MCF 10A (cell line): ENCODE measurements around the gene QPCT. TPM values are rescaled to one million over a fixed set of nuclear protein-coding genes. Genes with fewer than 3 reads are reported as not detected.

Experiments
- BruUV-seq: library from RNA; stranded (reverse); fragments of 400-500 nt; replicated peaks from 2 replicates; lab custom pipeline; 2021; lab: Mats Ljungman, UMichigan
- CTCF ChIA-PET: fragments of 300-600 bp; sonication (Branson Sonifier 250); formaldehyde crosslinking; extraction: SDS; loops from one replicate; lab custom pipeline; 2021; ENCODE audit warnings: antibody characterized with exemption, inconsistent platforms; lab: Yijun Ruan, JAX
- POLR2A ChIA-PET: fragments of 300-600, 350-650 bp; sonication (Branson Sonifier 250); formaldehyde crosslinking; extraction: SDS; loops from one replicate; lab custom pipeline; 2020; ENCODE audit warnings: antibody characterized with exemption, inconsistent platforms; lab: Yijun Ruan, JAX
- DNase-seq: peaks from one replicate; pipeline ENCODE4 v3.0.0-alpha.2; 2018; ENCODE audit not compliant: unreplicated experiment
- H3K27ac Mint-ChIP-seq: one replicate; pipeline ENCODE4 v1.8.0; 2022; ENCODE audit warnings: mild to moderate bottlenecking, low read depth, mixed read lengths; ENCODE audit not compliant: unreplicated experiment
- H3K27me3 Mint-ChIP-seq: one replicate; pipeline ENCODE4 v1.8.0; 2022; ENCODE audit warnings: mixed read lengths; ENCODE audit not compliant: insufficient read depth, unreplicated experiment
- H3K36me3 Mint-ChIP-seq: one replicate; pipeline ENCODE4 v1.8.0; 2022; ENCODE audit warnings: mild to moderate bottlenecking, moderate library complexity, mixed read lengths; ENCODE audit not compliant: insufficient read depth, unreplicated experiment
- H3K4me1 Mint-ChIP-seq: one replicate; pipeline ENCODE4 v1.8.0; 2022; ENCODE audit warnings: mixed read lengths; ENCODE audit not compliant: insufficient read depth, unreplicated experiment
- H3K4me3 Mint-ChIP-seq: one replicate; pipeline ENCODE4 v1.8.0; 2022; ENCODE audit warnings: mild to moderate bottlenecking, moderate library complexity, mixed read lengths; ENCODE audit not compliant: unreplicated experiment
- H3K9me3 Mint-ChIP-seq: one replicate; pipeline ENCODE4 v1.8.0; 2022; ENCODE audit warnings: mixed read lengths; ENCODE audit not compliant: unreplicated experiment
- CTCF ChIP-seq: fragments of 200-600 bp; IDR thresholded peaks from one replicate; pipeline ENCODE4 v1.8.0; 2022; ENCODE audit warnings: antibody characterized with exemption, mild to moderate bottlenecking; ENCODE audit not compliant: unreplicated experiment
- intact Hi-C: fragments of 100-400 bp; cut with micrococcal nuclease; formaldehyde crosslinking; loops from 2 replicates; pipeline ENCODE4 v1.14.1; 2022
- total RNA-seq: library from RNA; stranded (reverse); gene quantifications from 2 replicates; pipeline ENCODE4 v1.2.3, GENCODE V29; 2022

QPCT gene
- total RNA-seq, 1 experiment from 2014 or later = not detected

GRCh38 chr2:37306024-37306423, 38.4 kb upstream of the QPCT start:
- no peaks in the 10 kb centered on the region for H3K27me3 Mint-ChIP-seq
- no peak for TF ChIP-seq CTCF
- CTCF ChIA-PET = no interaction called here
- POLR2A ChIA-PET = no interaction called here
- H3K36me3 Mint-ChIP-seq = peaks cover 5% of the 10 kb centered on the region
- DNase-seq = no peak
- no peaks in the 10 kb centered on the region for H3K9me3 Mint-ChIP-seq
- H3K4me1 Mint-ChIP-seq = peaks cover 28% of the 10 kb centered on the region
- no peak overlapping the region for H3K27ac Mint-ChIP-seq
- H3K4me3 Mint-ChIP-seq = no peak overlapping the region
- intact Hi-C loops = no loop called here
- no TSS peak for BruUV-seq

- Mint-ChIP-seq H3K4me1 (peaks cover 25% of the 10 kb centered on the region), H3K36me3 (peaks cover 5% of the 10 kb centered on the region), H3K9me3 (no peaks in the 10 kb centered on the region), H3K27ac (no peak overlapping the region), H3K4me3 (no peak overlapping the region), H3K27me3 (no peaks in the 10 kb centered on the region)
- ChIA-PET POLR2A (interaction anchor here (0.6 to 9.7 kb wide), 2 partner anchors 8 to 15 kb away, joined by 3 to 104 read pairs; partner anchors contain the start of gene PRKD3), CTCF (interaction anchor here (0.8 to 1.2 kb wide), 3 partner anchors 14 to 571 kb away, joined by 3 to 4 read pairs (median 3); no protein-coding TSS in a partner anchor)
- DNase-seq = peak; percentile 31
- no TSS peak for BruUV-seq
- no peak for TF ChIP-seq CTCF
- intact Hi-C loops = no loop called here
Measured at GRCh38 chr2:37307500-37307899, 36.9 kb upstream of the QPCT start.

- ChIA-PET POLR2A (interaction anchor here (1.0 to 9.7 kb wide), 3 partner anchors 7 to 84 kb away, joined by 3 to 104 read pairs (median 4); partner anchors contain the start of genes CEBPZ, NDUFAF7 and PRKD3), CTCF (interaction anchor here (0.6 to 0.7 kb wide), 2 partner anchors 94 to 191 kb away, joined by 3 read pairs; no protein-coding TSS in a partner anchor)
- no peak for DNase-seq
- H3K9me3 Mint-ChIP-seq = no peaks in the 10 kb centered on the region
- TF ChIP-seq CTCF = no peak
- peaks cover 13% of the 10 kb centered on the region for H3K36me3 Mint-ChIP-seq
- no peak overlapping the region for H3K4me3 Mint-ChIP-seq
- intact Hi-C loops = no loop called here
- peaks cover 23% of the 10 kb centered on the region for H3K4me1 Mint-ChIP-seq
- H3K27me3 Mint-ChIP-seq = no peaks in the 10 kb centered on the region
- H3K27ac Mint-ChIP-seq = no peak overlapping the region
- BruUV-seq = no TSS peak
Measured at GRCh38 chr2:37315364-37315763, 29.1 kb upstream of the QPCT start.

GRCh38 chr2:37316181-37316580, 28.2 kb upstream of the QPCT start:
- POLR2A ChIA-PET = interaction anchor here (9.7 kb wide), 1 partner anchor 6 kb away, joined by 104 read pairs; the partner anchor contains the start of gene PRKD3
- TF ChIP-seq CTCF = no peak
- CTCF ChIA-PET = interaction anchor here (0.7 kb wide), 1 partner anchor 190 kb away, joined by 3 read pairs; no protein-coding TSS in a partner anchor
- peaks cover 15% of the 10 kb centered on the region for H3K4me1 Mint-ChIP-seq
- H3K4me3 Mint-ChIP-seq = no peak overlapping the region
- DNase-seq = no peak
- H3K27me3 Mint-ChIP-seq = no peaks in the 10 kb centered on the region
- BruUV-seq = no TSS peak
- H3K36me3 Mint-ChIP-seq = peaks cover 13% of the 10 kb centered on the region
- no peak overlapping the region for H3K27ac Mint-ChIP-seq
- intact Hi-C loops = no loop called here
- no peaks in the 10 kb centered on the region for H3K9me3 Mint-ChIP-seq
